ENCODE measurements around the gene ARID3A. TPM values are rescaled to one million over a fixed set of nuclear protein-coding genes. Genes with fewer than 3 reads are reported as not detected.

The ARID3A gene
- total and polyA plus RNA-seq, 2 of the 13 experiments (the other 11 are each of a cell fraction or from before 2014, with no cell fraction given) = 71.3 to 77.9 TPM

- TF ChIP-seq AGO2 (optimal IDR thresholded peaks at IDR 0.05; ENCODE audit: low read depth, low read length) = peak; percentile 92
- no peak for TF ChIP-seq ZNF382 (CRISPR knock-in tag; IDR thresholded peaks at IDR 0.05; ENCODE audit: borderline replicate concordance)
- no peak for TF ChIP-seq IKZF4 (CRISPR knock-in tag; IDR thresholded peaks at IDR 0.05; ENCODE audit: borderline replicate concordance, low read depth, not compliant biosample characterization)
- no peak for TF ChIP-seq ZNF546 (CRISPR knock-in tag; conservative IDR thresholded peaks at IDR 0.05)
- TF ChIP-seq PTBP1 (IDR thresholded peaks at IDR 0.05; ENCODE audit: low read depth, low read length, poor library complexity, severe bottlenecking) = peak; percentile 94
- no peak for TF ChIP-seq SP1 (IDR thresholded peaks at IDR 0.05)
- no peak for TF ChIP-seq SP1 (CRISPR knock-in tag; IDR thresholded peaks at IDR 0.05)
- TF ChIP-seq, protein P1, sequence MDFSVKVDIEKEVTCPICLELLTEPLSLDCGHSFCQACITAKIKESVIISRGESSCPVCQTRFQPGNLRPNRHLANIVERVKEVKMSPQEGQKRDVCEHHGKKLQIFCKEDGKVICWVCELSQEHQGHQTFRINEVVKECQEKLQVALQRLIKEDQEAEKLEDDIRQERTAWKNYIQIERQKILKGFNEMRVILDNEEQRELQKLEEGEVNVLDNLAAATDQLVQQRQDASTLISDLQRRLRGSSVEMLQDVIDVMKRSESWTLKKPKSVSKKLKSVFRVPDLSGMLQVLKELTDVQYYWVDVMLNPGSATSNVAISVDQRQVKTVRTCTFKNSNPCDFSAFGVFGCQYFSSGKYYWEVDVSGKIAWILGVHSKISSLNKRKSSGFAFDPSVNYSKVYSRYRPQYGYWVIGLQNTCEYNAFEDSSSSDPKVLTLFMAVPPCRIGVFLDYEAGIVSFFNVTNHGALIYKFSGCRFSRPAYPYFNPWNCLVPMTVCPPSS (IDR thresholded peaks at IDR 0.05) = no peak
- no peak; the same call in 1 of the 2 replicates for TF ChIP-seq AKAP8 (CRISPR knock-in tag; IDR thresholded peaks at IDR 0.05)
- TF ChIP-seq SMARCC2 (IDR thresholded peaks at IDR 0.05) = no peak
- TF ChIP-seq, protein P2, sequence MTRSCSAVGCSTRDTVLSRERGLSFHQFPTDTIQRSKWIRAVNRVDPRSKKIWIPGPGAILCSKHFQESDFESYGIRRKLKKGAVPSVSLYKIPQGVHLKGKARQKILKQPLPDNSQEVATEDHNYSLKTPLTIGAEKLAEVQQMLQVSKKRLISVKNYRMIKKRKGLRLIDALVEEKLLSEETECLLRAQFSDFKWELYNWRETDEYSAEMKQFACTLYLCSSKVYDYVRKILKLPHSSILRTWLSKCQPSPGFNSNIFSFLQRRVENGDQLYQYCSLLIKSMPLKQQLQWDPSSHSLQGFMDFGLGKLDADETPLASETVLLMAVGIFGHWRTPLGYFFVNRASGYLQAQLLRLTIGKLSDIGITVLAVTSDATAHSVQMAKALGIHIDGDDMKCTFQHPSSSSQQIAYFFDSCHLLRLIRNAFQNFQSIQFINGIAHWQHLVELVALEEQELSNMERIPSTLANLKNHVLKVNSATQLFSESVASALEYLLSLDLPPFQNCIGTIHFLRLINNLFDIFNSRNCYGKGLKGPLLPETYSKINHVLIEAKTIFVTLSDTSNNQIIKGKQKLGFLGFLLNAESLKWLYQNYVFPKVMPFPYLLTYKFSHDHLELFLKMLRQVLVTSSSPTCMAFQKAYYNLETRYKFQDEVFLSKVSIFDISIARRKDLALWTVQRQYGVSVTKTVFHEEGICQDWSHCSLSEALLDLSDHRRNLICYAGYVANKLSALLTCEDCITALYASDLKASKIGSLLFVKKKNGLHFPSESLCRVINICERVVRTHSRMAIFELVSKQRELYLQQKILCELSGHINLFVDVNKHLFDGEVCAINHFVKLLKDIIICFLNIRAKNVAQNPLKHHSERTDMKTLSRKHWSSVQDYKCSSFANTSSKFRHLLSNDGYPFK (CRISPR knock-in tag; IDR thresholded peaks at IDR 0.05; ENCODE audit: borderline replicate concordance) = no peak
- no peak for TF ChIP-seq ZNF333 (CRISPR knock-in tag; IDR thresholded peaks at IDR 0.05; ENCODE audit: borderline replicate concordance)
- TF ChIP-seq HOXA3 (CRISPR knock-in tag; IDR thresholded peaks at IDR 0.05) = no peak
- TF ChIP-seq, protein P3, sequence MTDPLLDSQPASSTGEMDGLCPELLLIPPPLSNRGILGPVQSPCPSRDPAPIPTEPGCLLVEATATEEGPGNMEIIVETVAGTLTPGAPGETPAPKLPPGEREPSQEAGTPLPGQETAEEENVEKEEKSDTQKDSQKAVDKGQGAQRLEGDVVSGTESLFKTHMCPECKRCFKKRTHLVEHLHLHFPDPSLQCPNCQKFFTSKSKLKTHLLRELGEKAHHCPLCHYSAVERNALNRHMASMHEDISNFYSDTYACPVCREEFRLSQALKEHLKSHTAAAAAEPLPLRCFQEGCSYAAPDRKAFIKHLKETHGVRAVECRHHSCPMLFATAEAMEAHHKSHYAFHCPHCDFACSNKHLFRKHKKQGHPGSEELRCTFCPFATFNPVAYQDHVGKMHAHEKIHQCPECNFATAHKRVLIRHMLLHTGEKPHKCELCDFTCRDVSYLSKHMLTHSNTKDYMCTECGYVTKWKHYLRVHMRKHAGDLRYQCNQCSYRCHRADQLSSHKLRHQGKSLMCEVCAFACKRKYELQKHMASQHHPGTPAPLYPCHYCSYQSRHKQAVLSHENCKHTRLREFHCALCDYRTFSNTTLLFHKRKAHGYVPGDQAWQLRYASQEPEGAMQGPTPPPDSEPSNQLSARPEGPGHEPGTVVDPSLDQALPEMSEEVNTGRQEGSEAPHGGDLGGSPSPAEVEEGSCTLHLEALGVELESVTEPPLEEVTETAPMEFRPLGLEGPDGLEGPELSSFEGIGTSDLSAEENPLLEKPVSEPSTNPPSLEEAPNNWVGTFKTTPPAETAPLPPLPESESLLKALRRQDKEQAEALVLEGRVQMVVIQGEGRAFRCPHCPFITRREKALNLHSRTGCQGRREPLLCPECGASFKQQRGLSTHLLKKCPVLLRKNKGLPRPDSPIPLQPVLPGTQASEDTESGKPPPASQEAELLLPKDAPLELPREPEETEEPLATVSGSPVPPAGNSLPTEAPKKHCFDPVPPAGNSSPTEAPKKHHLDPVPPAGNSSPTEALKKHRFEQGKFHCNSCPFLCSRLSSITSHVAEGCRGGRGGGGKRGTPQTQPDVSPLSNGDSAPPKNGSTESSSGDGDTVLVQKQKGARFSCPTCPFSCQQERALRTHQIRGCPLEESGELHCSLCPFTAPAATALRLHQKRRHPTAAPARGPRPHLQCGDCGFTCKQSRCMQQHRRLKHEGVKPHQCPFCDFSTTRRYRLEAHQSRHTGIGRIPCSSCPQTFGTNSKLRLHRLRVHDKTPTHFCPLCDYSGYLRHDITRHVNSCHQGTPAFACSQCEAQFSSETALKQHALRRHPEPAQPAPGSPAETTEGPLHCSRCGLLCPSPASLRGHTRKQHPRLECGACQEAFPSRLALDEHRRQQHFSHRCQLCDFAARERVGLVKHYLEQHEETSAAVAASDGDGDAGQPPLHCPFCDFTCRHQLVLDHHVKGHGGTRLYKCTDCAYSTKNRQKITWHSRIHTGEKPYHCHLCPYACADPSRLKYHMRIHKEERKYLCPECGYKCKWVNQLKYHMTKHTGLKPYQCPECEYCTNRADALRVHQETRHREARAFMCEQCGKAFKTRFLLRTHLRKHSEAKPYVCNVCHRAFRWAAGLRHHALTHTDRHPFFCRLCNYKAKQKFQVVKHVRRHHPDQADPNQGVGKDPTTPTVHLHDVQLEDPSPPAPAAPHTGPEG (CRISPR knock-in tag; IDR thresholded peaks at IDR 0.05) = no peak
- no peak for TF ChIP-seq EHMT2 (IDR thresholded peaks at IDR 0.05; ENCODE audit: borderline replicate concordance, low read depth, low read length)
- no peak for TF ChIP-seq NR2F1 (CRISPR knock-in tag; IDR thresholded peaks at IDR 0.05)
These were observed 29.0 kb downstream of the ARID3A start (continued) for GRCh38 chr19:954672-955494.

All from HepG2 (cell line).